Astrocyte (in vitro differentiated cells and primary cell): ENCODE measurements around the gene CDH11. TPM values are rescaled to one million over a fixed set of nuclear protein-coding genes. Genes with fewer than 3 reads are reported as not detected.

Experiments used
- DNase-seq: peaks from one replicate; pipeline ENCODE4 v3.0.0-alpha.2; 2010; ENCODE audit warnings: low read depth
- FAIRE-seq: peaks from 2 replicates; lab custom pipeline; 2011; peaks lifted over from hg19 to GRCh38; lab: Jason Lieb, UNC
- H2AFZ ChIP-seq: 2 replicates; pipeline ENCODE4 v1.6.0; 2012; ENCODE audit warnings: low read depth, low read length, inconsistent platforms
- H3K27ac ChIP-seq: 2 replicates; pipeline ENCODE4 v1.5.1; 2011; ENCODE audit warnings: low read depth, low read length, inconsistent platforms
- H3K27me3 ChIP-seq: 2 replicates; pipeline ENCODE4 v1.6.0; 2011; ENCODE audit warnings: low read length, inconsistent platforms; ENCODE audit not compliant: insufficient read depth
- H3K36me3 ChIP-seq: 2 replicates; pipeline ENCODE4 v1.5.1; 2011; ENCODE audit warnings: low read length, inconsistent platforms; ENCODE audit not compliant: insufficient read depth
- H3K4me1 ChIP-seq: 2 replicates; pipeline ENCODE4 v1.5.1; 2011; ENCODE audit warnings: low read length, inconsistent platforms; ENCODE audit not compliant: insufficient read depth
- H3K4me2 ChIP-seq: 2 replicates; pipeline ENCODE4 v1.6.0; 2012; ENCODE audit warnings: low read length, inconsistent platforms
- H3K4me3 ChIP-seq: 2 replicates; pipeline ENCODE4 v1.5.1; 2011; ENCODE audit warnings: low read depth, mild to moderate bottlenecking, low read length, inconsistent platforms; ENCODE audit not compliant: insufficient read depth
- H3K79me2 ChIP-seq: 2 replicates; pipeline ENCODE4 v1.6.0; 2012; ENCODE audit warnings: mild to moderate bottlenecking, low read length, inconsistent platforms; ENCODE audit not compliant: insufficient read depth
- H3K9ac ChIP-seq: 2 replicates; pipeline ENCODE4 v1.6.0; 2012; ENCODE audit warnings: mild to moderate bottlenecking, low read length, inconsistent platforms
- H3K9me3 ChIP-seq: 2 replicates; pipeline ENCODE4 v1.5.1; 2012; ENCODE audit warnings: low read depth, mild to moderate bottlenecking, low read length, inconsistent platforms; ENCODE audit not compliant: insufficient read depth
- H4K20me1 ChIP-seq: 2 replicates; pipeline ENCODE4 v1.6.0; 2012; ENCODE audit warnings: low read length, inconsistent platforms; ENCODE audit not compliant: insufficient read depth
- H3K27ac Mint-ChIP-seq: one replicate; pipeline ENCODE4 v1.8.0; 2021; ENCODE audit warnings: mild to moderate bottlenecking, mixed read lengths; ENCODE audit not compliant: unreplicated experiment
- H3K27me3 Mint-ChIP-seq: one replicate; pipeline ENCODE4 v1.8.0; 2021; ENCODE audit warnings: low read depth, mixed read lengths; ENCODE audit not compliant: unreplicated experiment
- H3K36me3 Mint-ChIP-seq: one replicate; pipeline ENCODE4 v1.8.0; 2021; ENCODE audit warnings: low read depth, mixed read lengths; ENCODE audit not compliant: unreplicated experiment
- H3K4me1 Mint-ChIP-seq: one replicate; pipeline ENCODE4 v1.8.0; 2021; ENCODE audit warnings: low read depth, mixed read lengths; ENCODE audit not compliant: unreplicated experiment
- H3K4me3 Mint-ChIP-seq: one replicate; pipeline ENCODE4 v1.8.0; 2021; ENCODE audit warnings: mild to moderate bottlenecking, moderate library complexity, mixed read lengths; ENCODE audit not compliant: unreplicated experiment
- H3K9me3 Mint-ChIP-seq: one replicate; pipeline ENCODE4 v1.8.0; 2021; ENCODE audit warnings: mild to moderate bottlenecking, mixed read lengths; ENCODE audit not compliant: unreplicated experiment
- CTCF ChIP-seq: IDR thresholded peaks from 2 replicates; pipeline ENCODE4 v1.5.1; 2011; ENCODE audit warnings: low read depth, mild to moderate bottlenecking, inconsistent platforms, low read length, moderate library complexity; ENCODE audit not compliant: insufficient read depth
- EZH2 ChIP-seq: IDR thresholded peaks from 2 replicates; pipeline ENCODE4 v1.6.1; 2012; ENCODE audit warnings: mild to moderate bottlenecking, low read length, inconsistent platforms; ENCODE audit not compliant: insufficient read depth
- total RNA-seq: library from RNA; stranded (reverse); gene quantifications from 2 replicates; pipeline ENCODE4 v1.2.1, GENCODE V29; 2021

CDH11 gene
- total RNA-seq, 1 donor from 2014 or later: 313 TPM

GRCh38 chr16:64903770-64904169, 218.1 kb downstream of the CDH11 start:
- FAIRE-seq: no peak

GRCh38 chr16:64900517-64900916, 221.3 kb downstream of the CDH11 start:
- H3K4me1 ChIP-seq: no peaks in the 10 kb centered on the region
- H3K36me3 ChIP-seq: no peaks in the 10 kb centered on the region
- DNase-seq: no peak
- H3K4me2 ChIP-seq: no peak overlapping the region
- Mint-ChIP-seq H3K27ac (no peak overlapping the region), H3K4me1 (no peaks in the 10 kb centered on the region), H3K9me3 (no peaks in the 10 kb centered on the region), H3K4me3 (no peak overlapping the region), H3K27me3 (peaks cover 3% of the 10 kb centered on the region), H3K36me3 (no peaks in the 10 kb centered on the region)
- H4K20me1 ChIP-seq: no peaks in the 10 kb centered on the region
- H2AFZ ChIP-seq: no peak overlapping the region
- FAIRE-seq: no peak
- no peaks in the 10 kb centered on the region for H3K9me3 ChIP-seq
- TF ChIP-seq CTCF: no peak
- no peak for TF ChIP-seq EZH2
- H3K4me3 ChIP-seq: no peak overlapping the region
- no peaks in the 10 kb centered on the region for H3K27me3 ChIP-seq
- H3K9ac ChIP-seq: no peak overlapping the region
- H3K27ac ChIP-seq: no peak overlapping the region
- no peaks in the 10 kb centered on the region for H3K79me2 ChIP-seq

More at GRCh38 chr16:64903770-64904169, 218.1 kb downstream of the CDH11 start:
- Mint-ChIP-seq H3K27ac (no peak overlapping the region), H3K4me3 (no peak overlapping the region), H3K36me3 (no peaks in the 10 kb centered on the region), H3K4me1 (peaks cover 5% of the 10 kb centered on the region), H3K9me3 (no peaks in the 10 kb centered on the region), H3K27me3 (peaks cover 3% of the 10 kb centered on the region)
- no peak overlapping the region for H3K4me2 ChIP-seq
- no peaks in the 10 kb centered on the region for H3K27me3 ChIP-seq
- TF ChIP-seq EZH2 (no peak), CTCF (no peak)
- H3K9ac ChIP-seq: no peak overlapping the region
- H3K9me3 ChIP-seq: no peaks in the 10 kb centered on the region
- H3K36me3 ChIP-seq: no peaks in the 10 kb centered on the region
- H2AFZ ChIP-seq: no peak overlapping the region
- H3K27ac ChIP-seq: no peak overlapping the region
- no peak for DNase-seq
- H3K4me1 ChIP-seq: no peaks in the 10 kb centered on the region
- no peaks in the 10 kb centered on the region for H4K20me1 ChIP-seq
- H3K4me3 ChIP-seq: no peak overlapping the region
- no peaks in the 10 kb centered on the region for H3K79me2 ChIP-seq

GRCh38 chr16:64900019-64900418, 221.8 kb downstream of the CDH11 start:
- FAIRE-seq (peak; percentile 60), DNase-seq (no peak)
- Mint-ChIP-seq H3K4me1 (no peaks in the 10 kb centered on the region), H3K27ac (no peak overlapping the region), H3K9me3 (no peaks in the 10 kb centered on the region), H3K27me3 (peaks cover 3% of the 10 kb centered on the region), H3K4me3 (no peak overlapping the region), H3K36me3 (no peaks in the 10 kb centered on the region)
- no peak for TF ChIP-seq EZH2
- no peak for TF ChIP-seq CTCF
- Histone ChIP-seq H3K79me2 (no peaks in the 10 kb centered on the region), H3K4me2 (no peak overlapping the region), H3K9ac (no peak overlapping the region), H3K4me3 (no peak overlapping the region), H3K27ac (no peak overlapping the region), H3K9me3 (no peaks in the 10 kb centered on the region), H2AFZ (no peak overlapping the region), H3K36me3 (no peaks in the 10 kb centered on the region), H4K20me1 (no peaks in the 10 kb centered on the region), H3K4me1 (no peaks in the 10 kb centered on the region), H3K27me3 (no peaks in the 10 kb centered on the region)
